T-cell (primary cell): ENCODE results near the gene RNU7-1. TPM values are rescaled to one million over a fixed set of nuclear protein-coding genes. Genes with fewer than 3 reads are reported as not detected.
A peak's percentile ranks its signal among the peaks of the same experiment; 100 is the strongest.

ENCODE experiments used
- ATAC-seq, 4 experiments: fragments of 200-7000 bp in 3 of 4; fragments of 150-1000 bp in 1 of 4; cut with Tn5 transposase; replicated peaks in 1 of 4; 1 replicate in 3 of 4; 2 replicates in 1 of 4; pipeline ENCODE4 v1.10.0; 2021; ENCODE audit warnings: moderate library complexity in 3 of 4, mild to moderate bottlenecking in 2 of 4, moderate number of reproducible peaks in 1 of 4
- CTCF ChIA-PET, 2 donors: fragments of 300-600 bp; sonication (Branson Sonifier 250); formaldehyde crosslinking; loops; one replicate each; lab custom pipeline; 2022; ENCODE audit warnings: antibody characterized with exemption in 2 of 2; lab: Charles Lee
- POLR2A ChIA-PET, 2 donors: fragments of 300-600 bp; sonication (Branson Sonifier 250); formaldehyde crosslinking; loops; one replicate each; lab custom pipeline; 2022; ENCODE audit warnings: antibody characterized with exemption in 2 of 2; lab: Charles Lee
- DNase-seq, 35 experiments: peaks; one replicate each; pipeline versions ENCODE4 v3.0.0 to v3.0.0-alpha.2; 2013 to 2023
- H3K27ac ChIP-seq: one replicate; pipeline ENCODE4 v1.5.1; 2013; ENCODE audit warnings: low read length
- H3K27me3 ChIP-seq, 2 experiments: replicated peaks in 1 of 2; 1 replicate in 1 of 2; 2 replicates in 1 of 2; pipeline versions ENCODE4 v1.6.1 to v1.7.0; 2013; ENCODE audit warnings: low read length in 1 of 2, mixed read lengths in 1 of 2; ENCODE audit not compliant: control insufficient read depth in 2 of 2, insufficient read depth in 2 of 2; ENCODE audit errors: extremely low read depth in 1 of 2
- H3K36me3 ChIP-seq, 2 donors: 1 replicate in 1 of 2; 2 replicates in 1 of 2; pipeline versions ENCODE4 v1.6.1 to v1.7.0; 2013; ENCODE audit warnings: low read length in 1 of 2; ENCODE audit not compliant: control insufficient read depth in 2 of 2, insufficient read depth in 1 of 2; ENCODE audit errors: extremely low read depth in 1 of 2
- H3K4me1 ChIP-seq, 2 experiments: 1 replicate in 1 of 2; 2 replicates in 1 of 2; pipeline versions ENCODE4 v1.6.1 to v1.7.0; 2013; ENCODE audit warnings: low read length in 2 of 2, mixed read lengths in 1 of 2; ENCODE audit not compliant: insufficient read depth in 2 of 2, control insufficient read depth in 1 of 2; ENCODE audit errors: extremely low read depth in 1 of 2
- H3K4me3 ChIP-seq, 2 donors: 1 replicate in 1 of 2; 2 replicates in 1 of 2; pipeline versions ENCODE4 v1.5.1 to v1.7.0; 2013; ENCODE audit warnings: mild to moderate bottlenecking in 2 of 2, low read length in 1 of 2, moderate library complexity in 1 of 2; ENCODE audit not compliant: control insufficient read depth in 1 of 2; ENCODE audit errors: extremely low read depth in 1 of 2
- H3K9me3 ChIP-seq: 2 replicates; pipeline ENCODE4 v1.7.0; 2013
- H3K27ac Mint-ChIP-seq, 2 donors: one replicate each; pipeline ENCODE4 v1.8.0; 2020 to 2021; ENCODE audit warnings: mild to moderate bottlenecking in 2 of 2, mixed read lengths in 2 of 2
- H3K27me3 Mint-ChIP-seq, 2 donors: one replicate each; pipeline ENCODE4 v1.8.0; 2021 to 2022; ENCODE audit warnings: mixed read lengths in 2 of 2
- H3K36me3 Mint-ChIP-seq: one replicate; pipeline ENCODE4 v1.8.0; 2021; ENCODE audit warnings: mixed read lengths
- H3K4me1 Mint-ChIP-seq, 3 donors: one replicate each; pipeline ENCODE4 v1.8.0; 2020 to 2022; ENCODE audit warnings: mixed read lengths in 3 of 3, mild to moderate bottlenecking in 1 of 3
- H3K4me3 Mint-ChIP-seq, 3 donors: one replicate each; pipeline ENCODE4 v1.8.0; 2020 to 2022; ENCODE audit warnings: mild to moderate bottlenecking in 3 of 3, mixed read lengths in 3 of 3, moderate library complexity in 3 of 3
- H3K9me3 Mint-ChIP-seq, 3 donors: one replicate each; pipeline ENCODE4 v1.8.0; 2020 to 2022; ENCODE audit warnings: mixed read lengths in 3 of 3
- WGBS: methylation state at CpG from one replicate; pipeline ENCODE4 v1.1.5; 2013; ENCODE audit warnings: missing lambda C conversion rate; ENCODE audit not compliant: insufficient coverage; 5-methylcytosine and 5-hydroxymethylcytosine counted together
- total RNA-seq, 35 experiments: library from RNA in 6 of 35; stranded (reverse) in 6 of 35; fragments of 120-200 nt in 1 of 35; gene quantifications; one replicate each; pipeline versions ENCODE4 v1.2.1 to v1.2.4 and lab custom pipeline; 2013 to 2026

RNU7-1 gene
- total RNA-seq, 5 donors from 2014 or later (not counting 1 experiment from before 2014, with no cell fraction given): not detected

- no peaks in the 10 kb centered on the region for H3K27me3 ChIP-seq
- Mint-ChIP-seq H3K27ac (peak overlapping the region; percentile 91 to 93), H3K36me3 (peaks cover 5% of the 10 kb centered on the region), H3K27me3 (no peaks in the 10 kb centered on the region), H3K4me3 (peak overlapping the region in 2 of 3 donors; percentile 76 to 84), H3K9me3 (no peaks in the 10 kb centered on the region), H3K4me1 (peaks cover 39 to 61% (median 47%) of the 10 kb centered on the region in 3 donors)
- ATAC-seq (no peak), DNase-seq (no peak)
- H3K4me3 ChIP-seq: no peak overlapping the region
- H3K36me3 ChIP-seq: peaks cover 0 to 12% of the 10 kb centered on the region in 2 donors
- POLR2A ChIA-PET: interaction anchor here in 1 of 2 donors (1.0 kb wide), 1 partner anchor 31 kb away, joined by 3 read pairs; no protein-coding TSS in a partner anchor
- H3K27ac ChIP-seq: peak overlapping the region; percentile 94
- peaks cover 10 to 49% of the 10 kb centered on the region in 2 experiments for H3K4me1 ChIP-seq
- H3K9me3 ChIP-seq: no peaks in the 10 kb centered on the region
- CTCF ChIA-PET: interaction anchor here (0.7 to 2.0 kb wide), 17 partner anchors 9 to 86 kb away, joined by 3 to 16 read pairs (median 5); partner anchors contain the start of genes LPCAT3 (in 1 of the 2), SPSB2 (in 1 of the 2) and USP5 (in 1 of the 2)
- WGBS: 85% methylated on average over 29 of the region's 32 CpGs
These were observed 5.0 kb upstream of the RNU7-1 start for GRCh38 chr12:6938353-6939190.

GRCh38 chr12:6939191-6939540, 4.5 kb upstream of the RNU7-1 start:
- DNase-seq: no peak
- Histone ChIP-seq H3K27me3 (no peaks in the 10 kb centered on the region), H3K4me1 (peaks cover 5 to 51% of the 10 kb centered on the region in 2 experiments), H3K27ac (no peak overlapping the region), H3K4me3 (no peak overlapping the region), H3K9me3 (no peaks in the 10 kb centered on the region), H3K36me3 (peaks cover 0 to 12% of the 10 kb centered on the region in 2 donors)
- Mint-ChIP-seq H3K9me3 (no peaks in the 10 kb centered on the region), H3K27ac (peak overlapping the region; percentile 49 to 59), H3K4me1 (peaks cover 39 to 56% (median 43%) of the 10 kb centered on the region in 3 donors), H3K27me3 (no peaks in the 10 kb centered on the region), H3K36me3 (peaks cover 5% of the 10 kb centered on the region), H3K4me3 (peak overlapping the region in 2 of 3 donors; percentile 28 to 38)
- ChIA-PET CTCF (interaction anchor here (0.7 to 2.0 kb wide), 6 partner anchors 8 to 70 kb away, joined by 3 to 16 read pairs (median 4); partner anchors contain the start of gene SPSB2 (in 1 of the 2)), POLR2A (interaction anchor here in 1 of 2 donors (0.6 kb wide), 1 partner anchor 250 kb away, joined by 8 read pairs; the partner anchor contains the start of gene ZNF384)
- 94% methylated on average over 2 of the region's 2 CpGs for WGBS
- ATAC-seq: no peak

- CTCF ChIA-PET: interaction anchor here (0.9 to 1.0 kb wide), 3 partner anchors 16 to 68 kb away, joined by 3 to 11 read pairs (median 3); partner anchors contain the start of gene SPSB2 (in 1 of the 2)
- Mint-ChIP-seq H3K4me3 (no peak overlapping the region), H3K9me3 (no peaks in the 10 kb centered on the region), H3K27me3 (no peaks in the 10 kb centered on the region), H3K27ac (peak overlapping the region in 1 of 2 donors; percentile 23), H3K36me3 (no peaks in the 10 kb centered on the region), H3K4me1 (peaks cover 44 to 59% (median 50%) of the 10 kb centered on the region in 3 donors)
- POLR2A ChIA-PET: interaction anchor here in 1 of 2 donors (0.6 kb wide), 1 partner anchor 10 kb away, joined by 3 read pairs; no protein-coding TSS in a partner anchor
- DNase-seq (no peak), ATAC-seq (no peak)
- 94% methylated on average over 10 of the region's 12 CpGs for WGBS
- Histone ChIP-seq H3K4me3 (no peak overlapping the region), H3K4me1 (peaks cover 21 to 65% of the 10 kb centered on the region in 2 experiments), H3K9me3 (no peaks in the 10 kb centered on the region), H3K27me3 (no peaks in the 10 kb centered on the region), H3K36me3 (peaks cover 0 to 8% of the 10 kb centered on the region in 2 donors), H3K27ac (no peak overlapping the region)
These were observed 2.3 kb upstream of the RNU7-1 start for GRCh38 chr12:6941267-6941666.

GRCh38 chr12:6941782-6942181, 1.8 kb upstream of the RNU7-1 start:
- H3K27me3 Mint-ChIP-seq: no peaks in the 10 kb centered on the region
- H3K27me3 ChIP-seq: no peaks in the 10 kb centered on the region
- H3K4me3 Mint-ChIP-seq: peak overlapping the region in 1 of 3 donors; percentile 88
- no CpG with 5 or more reads among the region's 12 CpGs for WGBS
- H3K9me3 Mint-ChIP-seq: no peaks in the 10 kb centered on the region
- no peaks in the 10 kb centered on the region for H3K9me3 ChIP-seq
- no peaks in the 10 kb centered on the region for H3K36me3 Mint-ChIP-seq
- no peak for ATAC-seq
- peaks cover 0 to 8% of the 10 kb centered on the region in 2 donors for H3K36me3 ChIP-seq
- POLR2A ChIA-PET: no interaction called here
- H3K4me3 ChIP-seq: no peak overlapping the region
- H3K4me1 Mint-ChIP-seq: peaks cover 44 to 59% (median 50%) of the 10 kb centered on the region in 3 donors
- H3K27ac ChIP-seq: no peak overlapping the region
- H3K27ac Mint-ChIP-seq: no peak overlapping the region
- CTCF ChIA-PET: interaction anchor here (0.9 to 1.0 kb wide), 2 partner anchors 16 to 26 kb away, joined by 3 read pairs; no protein-coding TSS in a partner anchor
- DNase-seq: no peak
- peaks cover 19 to 65% of the 10 kb centered on the region in 2 experiments for H3K4me1 ChIP-seq

GRCh38 chr12:6942331-6942665, 1.3 kb upstream of the RNU7-1 start:
- 95% methylated on average over 8 of the region's 11 CpGs for WGBS
- Histone ChIP-seq H3K36me3 (peaks cover 0 to 8% of the 10 kb centered on the region in 2 donors), H3K27ac (peak overlapping the region; percentile 97), H3K4me1 (peaks cover 24 to 65% of the 10 kb centered on the region in 2 experiments), H3K9me3 (no peaks in the 10 kb centered on the region), H3K4me3 (no peak overlapping the region), H3K27me3 (no peaks in the 10 kb centered on the region)
- Mint-ChIP-seq H3K4me1 (peaks cover 47 to 62% (median 53%) of the 10 kb centered on the region in 3 donors), H3K27me3 (no peaks in the 10 kb centered on the region), H3K4me3 (peak overlapping the region in 1 of 3 donors; percentile 88), H3K9me3 (no peaks in the 10 kb centered on the region), H3K36me3 (no peaks in the 10 kb centered on the region), H3K27ac (peak overlapping the region; percentile 97 to 100)
- POLR2A ChIA-PET: interaction anchor here in 1 of 2 donors (2.4 kb wide), 1 partner anchor 19 kb away, joined by 9 read pairs; no protein-coding TSS in a partner anchor
- CTCF ChIA-PET: interaction anchor here in 1 of 2 donors (2.7 kb wide), 1 partner anchor 70 kb away, joined by 14 read pairs; the partner anchor contains the start of gene SPSB2
- no peak for ATAC-seq
- DNase-seq: no peak

- ATAC-seq (peak; percentile 63 to 67 (median 65)), DNase-seq (peak; percentile 51 to 94 (median 83))
- H3K27me3 ChIP-seq: no peaks in the 10 kb centered on the region
- H3K27ac Mint-ChIP-seq: peak overlapping the region; percentile 97 to 100
- H3K36me3 ChIP-seq: peaks cover 0 to 8% of the 10 kb centered on the region in 2 donors
- no peaks in the 10 kb centered on the region for H3K9me3 ChIP-seq
- H3K27me3 Mint-ChIP-seq: no peaks in the 10 kb centered on the region
- H3K27ac ChIP-seq: peak overlapping the region; percentile 97
- CTCF ChIA-PET: interaction anchor here (0.5 to 8.2 kb wide), 22 partner anchors 9 to 993 kb away, joined by 3 to 126 read pairs (median 9); partner anchors contain the start of genes C1RL (in 1 of the 2), CDCA3 (in 1 of the 2), LPCAT3 (in 1 of the 2) and SPSB2 (in 1 of the 2)
- POLR2A ChIA-PET: interaction anchor here (0.5 to 3.2 kb wide), 21 partner anchors 9 to 586 kb away, joined by 3 to 22 read pairs (median 6); partner anchors contain the start of genes LPCAT3 (in 1 of the 2), SPSB2 (in 1 of the 2) and USP5 (in 1 of the 2)
- peaks cover 55 to 65% (median 64%) of the 10 kb centered on the region in 3 donors for H3K4me1 Mint-ChIP-seq
- H3K36me3 Mint-ChIP-seq: no peaks in the 10 kb centered on the region
- H3K4me1 ChIP-seq: peaks cover 24 to 69% of the 10 kb centered on the region in 2 experiments
- 3% methylated on average over 5 of the region's 13 CpGs for WGBS
- H3K4me3 Mint-ChIP-seq: peak overlapping the region; percentile 88 to 98 (median 91)
- no peaks in the 10 kb centered on the region for H3K9me3 Mint-ChIP-seq
- peak overlapping the region in 1 of 2 donors; percentile 89 for H3K4me3 ChIP-seq
These were observed 261 bp upstream of the RNU7-1 start for GRCh38 chr12:6943389-6943721.
